GM21526 (cell line): Measurements from ENCODE around the gene ADAD2.

Source experiments
- ATAC-seq: cut with Tn5 transposase; IDR thresholded peaks from one replicate; pipeline ENCODE4 v1.9.1; 2021; ENCODE audit warnings: moderate library complexity; ENCODE audit not compliant: unreplicated experiment, low FRiP score

Gene ADAD2

GRCh38 chr16:84244728-84245127, 53.8 kb downstream of the ADAD2 start:
- no peak for ATAC-seq

- ATAC-seq = no peak
Measured at GRCh38 chr16:84245956-84246678, 55.2 kb downstream of the ADAD2 start.

GRCh38 chr16:84246679-84247077, 55.7 kb downstream of the ADAD2 start:
- no peak for ATAC-seq
